Neural progenitor cell (in vitro differentiated cells): ENCODE data around the gene TUB. TPM values are rescaled to one million over a fixed set of nuclear protein-coding genes. Genes with fewer than 3 reads are reported as not detected.

ENCODE experiments used
- DNase-seq: peaks from one replicate; pipeline ENCODE4 v3.0.0-alpha.2; 2016; ENCODE audit warnings: low spot score
- H2AFZ ChIP-seq: fragments of 200-600 bp; sonication (generic); replicated peaks from 2 replicates; pipeline ENCODE4 v1.6.1; 2016; ENCODE audit warnings: antibody characterized with exemption
- H3F3A ChIP-seq: fragments of 200-600 bp; sonication (generic); 2 replicates; pipeline ENCODE4 v1.6.1; 2016; ENCODE audit warnings: antibody characterized with exemption, low read depth
- H3K27ac ChIP-seq: fragments of 200-600 bp; sonication (generic); 2 replicates; pipeline ENCODE4 v1.5.1; 2016; ENCODE audit warnings: mild to moderate bottlenecking
- H3K27me3 ChIP-seq: fragments of 200-600 bp; sonication (generic); 2 replicates; pipeline ENCODE4 v1.6.1; 2016; ENCODE audit warnings: mild to moderate bottlenecking, moderate library complexity
- H3K36me3 ChIP-seq: fragments of 200-600 bp; sonication (generic); 2 replicates; pipeline ENCODE4 v1.5.1; 2016
- H3K4me1 ChIP-seq: fragments of 200-600 bp; sonication (generic); 2 replicates; pipeline ENCODE4 v1.6.1; 2016; ENCODE audit warnings: mixed run types
- H3K4me2 ChIP-seq: fragments of 200-600 bp; sonication (generic); 2 replicates; pipeline ENCODE4 v1.6.1; 2016
- H3K4me3 ChIP-seq: fragments of 200-600 bp; sonication (generic); 2 replicates; pipeline ENCODE4 v1.5.1; 2016
- H3K79me2 ChIP-seq: fragments of 200-600 bp; sonication (generic); 2 replicates; pipeline ENCODE4 v1.6.1; 2016; ENCODE audit warnings: low read depth
- H3K9ac ChIP-seq: fragments of 200-600 bp; sonication (generic); 2 replicates; pipeline ENCODE4 v1.6.1; 2016
- H3K9me3 ChIP-seq: fragments of 200-600 bp; sonication (generic); 2 replicates; pipeline ENCODE4 v1.5.1; 2016; ENCODE audit warnings: low read depth
- H4K20me1 ChIP-seq: fragments of 200-600 bp; sonication (generic); 2 replicates; pipeline ENCODE4 v1.6.1; 2016; ENCODE audit warnings: low read depth
- H3K27ac Mint-ChIP-seq: 3 replicates; pipeline ENCODE4 v1.8.0; 2021; ENCODE audit warnings: mixed read lengths
- H3K27me3 Mint-ChIP-seq: 2 replicates; pipeline ENCODE4 v1.8.0; 2022; ENCODE audit warnings: low read depth, mild to moderate bottlenecking, inconsistent platforms, moderate library complexity, mixed read lengths; ENCODE audit not compliant: insufficient read depth
- H3K36me3 Mint-ChIP-seq: 3 replicates; pipeline ENCODE4 v1.8.0; 2021; ENCODE audit warnings: mixed read lengths
- H3K4me1 Mint-ChIP-seq: 3 replicates; pipeline ENCODE4 v1.8.0; 2021; ENCODE audit warnings: mixed read lengths
- H3K4me3 Mint-ChIP-seq: 3 replicates; pipeline ENCODE4 v1.8.0; 2021; ENCODE audit warnings: mild to moderate bottlenecking, moderate library complexity, mixed read lengths
- H3K9me3 Mint-ChIP-seq: 3 replicates; pipeline ENCODE4 v1.8.0; 2020; ENCODE audit warnings: mixed read lengths
- CTCF ChIP-seq: fragments of 200-600 bp; sonication (generic); IDR thresholded peaks from 2 replicates; pipeline ENCODE4 v1.5.1; 2017; ENCODE audit warnings: antibody characterized with exemption, mild to moderate bottlenecking
- EZH2 ChIP-seq: fragments of 200-600 bp; sonication (generic); IDR thresholded peaks from 2 replicates; pipeline ENCODE4 v1.6.1; 2017; ENCODE audit warnings: antibody characterized with exemption, mild to moderate bottlenecking, moderate library complexity
- EZH2phosphoT487 ChIP-seq: fragments of 200-600 bp; sonication (generic); IDR thresholded peaks from 2 replicates; pipeline ENCODE4 v1.6.1; 2017; ENCODE audit warnings: antibody characterized with exemption
- total RNA-seq: library from RNA; depleted of rRNA; stranded (reverse); fragments of >200 nt; gene quantifications from 2 replicates; pipeline ENCODE4 v1.2.3, GENCODE V29; 2015; ENCODE audit warnings: low replicate concordance

Gene TUB
- total RNA-seq, 1 donor from 2014 or later: 28.7 TPM

DNA sequence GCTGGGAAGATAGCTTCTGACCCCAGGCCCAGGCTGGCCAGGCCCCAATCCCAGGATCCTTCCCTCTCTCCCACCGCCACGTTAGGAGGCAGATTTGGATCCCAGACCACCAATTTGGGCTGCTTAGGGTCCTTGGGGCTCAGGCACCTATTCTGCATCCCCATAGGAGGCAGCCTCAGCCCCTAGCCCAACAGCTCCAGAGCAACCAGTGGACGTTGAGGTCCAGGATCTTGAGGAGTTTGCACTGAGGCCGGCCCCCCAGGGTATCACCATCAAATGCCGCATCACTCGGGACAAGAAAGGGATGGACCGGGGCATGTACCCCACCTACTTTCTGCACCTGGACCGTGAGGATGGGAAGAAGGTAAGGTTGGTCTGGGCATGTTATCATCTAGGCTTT lies 16.1 kb downstream of the TUB start:
- no peak overlapping the region for H3K27ac Mint-ChIP-seq
- Histone ChIP-seq H3K9ac (no peak overlapping the region), H3K4me2 (no peak overlapping the region), H3K27ac (no peak overlapping the region), H3F3A (no peaks in the 10 kb centered on the region), H3K36me3 (no peaks in the 10 kb centered on the region), H3K79me2 (no peaks in the 10 kb centered on the region), H3K4me3 (no peak overlapping the region), H3K27me3 (no peaks in the 10 kb centered on the region), H2AFZ (no peak overlapping the region), H4K20me1 (no peaks in the 10 kb centered on the region), H3K9me3 (no peaks in the 10 kb centered on the region), H3K4me1 (no peaks in the 10 kb centered on the region)
- H3K9me3 Mint-ChIP-seq: no peaks in the 10 kb centered on the region
- no peak overlapping the region for H3K4me3 Mint-ChIP-seq
- H3K27me3 Mint-ChIP-seq: peaks cover 10% of the 10 kb centered on the region
- H3K4me1 Mint-ChIP-seq: no peaks in the 10 kb centered on the region
- DNase-seq: no peak
- peaks cover 17% of the 10 kb centered on the region for H3K36me3 Mint-ChIP-seq
- no peak for TF ChIP-seq EZH2phosphoT487
- no peak for TF ChIP-seq EZH2
- no peak for TF ChIP-seq CTCF

DNA sequence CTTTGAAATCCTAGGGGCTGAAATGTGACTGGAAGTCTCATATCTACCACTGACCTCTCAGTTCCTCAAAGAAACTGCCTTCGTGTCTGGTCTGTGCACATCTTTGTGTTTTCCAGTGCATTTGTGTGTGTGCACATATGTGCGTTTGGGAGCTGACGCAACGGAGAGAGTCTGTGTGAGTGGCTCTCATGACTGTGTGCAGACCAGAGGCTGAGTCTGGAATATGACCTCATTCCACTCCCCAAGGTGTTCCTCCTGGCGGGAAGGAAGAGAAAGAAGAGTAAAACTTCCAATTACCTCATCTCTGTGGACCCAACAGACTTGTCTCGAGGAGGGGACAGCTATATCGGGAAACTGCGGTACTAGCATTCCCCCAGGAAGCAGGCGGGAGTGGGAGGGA lies 16.5 kb downstream of the TUB start:
- no peaks in the 10 kb centered on the region for H3K9me3 Mint-ChIP-seq
- no peaks in the 10 kb centered on the region for H3K36me3 ChIP-seq
- DNase-seq: no peak

DNA sequence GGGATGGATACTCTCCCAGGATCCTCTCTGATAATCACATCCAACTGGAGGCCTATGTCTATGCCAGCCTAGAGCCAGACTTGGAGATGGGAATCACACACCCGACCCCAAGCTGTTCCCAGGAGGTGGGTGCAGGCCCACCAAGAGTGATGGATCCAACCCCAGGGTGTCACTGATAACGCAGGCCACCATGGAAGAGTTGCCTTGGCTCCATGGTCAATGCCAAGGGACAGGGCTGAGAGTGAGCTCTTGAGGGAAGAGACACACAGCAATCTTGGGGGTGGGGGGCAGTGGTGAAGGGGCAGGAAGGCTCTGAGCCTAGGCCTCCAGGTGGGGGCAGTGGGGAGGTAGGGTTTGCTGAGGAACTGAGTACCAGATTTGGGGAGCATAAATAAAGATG lies 16.9 kb downstream of the TUB start:
- Histone ChIP-seq H2AFZ (no peak overlapping the region), H3K4me1 (no peaks in the 10 kb centered on the region), H4K20me1 (no peaks in the 10 kb centered on the region), H3K36me3 (no peaks in the 10 kb centered on the region), H3K27me3 (no peaks in the 10 kb centered on the region), H3K27ac (no peak overlapping the region), H3K9ac (no peak overlapping the region), H3K4me3 (no peak overlapping the region), H3K9me3 (no peaks in the 10 kb centered on the region), H3F3A (no peaks in the 10 kb centered on the region), H3K4me2 (no peak overlapping the region), H3K79me2 (no peaks in the 10 kb centered on the region)
- no peak overlapping the region for H3K4me3 Mint-ChIP-seq
- peaks cover 17% of the 10 kb centered on the region for H3K36me3 Mint-ChIP-seq
- H3K4me1 Mint-ChIP-seq: no peaks in the 10 kb centered on the region
- peaks cover 8% of the 10 kb centered on the region for H3K27me3 Mint-ChIP-seq
- no peak overlapping the region for H3K27ac Mint-ChIP-seq
- TF ChIP-seq CTCF (no peak), EZH2 (no peak), EZH2phosphoT487 (no peak)
- no peaks in the 10 kb centered on the region for H3K9me3 Mint-ChIP-seq
- no peak for DNase-seq

More for the DNA sequence above, 16.5 kb downstream of the TUB start:
- H4K20me1 ChIP-seq: no peaks in the 10 kb centered on the region
- Mint-ChIP-seq H3K27me3 (peaks cover 10% of the 10 kb centered on the region), H3K27ac (no peak overlapping the region), H3K4me3 (no peak overlapping the region), H3K4me1 (no peaks in the 10 kb centered on the region), H3K36me3 (peaks cover 17% of the 10 kb centered on the region)
- H3K27ac ChIP-seq: no peak overlapping the region
- no peaks in the 10 kb centered on the region for H3F3A ChIP-seq
- H3K9me3 ChIP-seq: no peaks in the 10 kb centered on the region
- no peaks in the 10 kb centered on the region for H3K79me2 ChIP-seq
- no peak overlapping the region for H2AFZ ChIP-seq
- no peaks in the 10 kb centered on the region for H3K27me3 ChIP-seq
- no peak overlapping the region for H3K4me3 ChIP-seq
- H3K9ac ChIP-seq: no peak overlapping the region
- no peaks in the 10 kb centered on the region for H3K4me1 ChIP-seq
- TF ChIP-seq EZH2 (no peak), EZH2phosphoT487 (no peak), CTCF (no peak)
- H3K4me2 ChIP-seq: no peak overlapping the region

DNA sequence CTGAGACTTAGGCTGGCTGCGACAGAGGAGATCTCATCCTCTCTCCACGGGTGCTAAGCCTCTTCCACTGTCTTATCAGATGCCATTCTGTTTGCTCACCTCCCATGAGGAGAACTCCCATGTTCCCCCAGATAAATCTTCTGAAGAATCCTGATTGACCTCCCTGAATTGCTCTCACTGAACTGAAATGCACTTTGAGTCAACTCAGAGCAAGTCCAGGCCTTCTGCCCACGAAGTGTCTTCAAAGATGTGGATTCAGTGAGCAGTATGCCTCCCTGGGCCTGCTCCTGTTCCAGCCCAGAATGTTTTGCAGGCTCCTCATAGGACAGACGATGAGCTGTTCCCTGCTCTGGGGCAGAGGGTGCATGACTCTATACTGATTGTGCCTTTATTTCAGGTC lies 17.4 kb downstream of the TUB start:
- H4K20me1 ChIP-seq: no peaks in the 10 kb centered on the region
- no peak overlapping the region for H3K4me2 ChIP-seq
- DNase-seq: no peak
- H3K4me1 ChIP-seq: no peaks in the 10 kb centered on the region
- no peaks in the 10 kb centered on the region for H3K79me2 ChIP-seq
- H3K4me3 ChIP-seq: no peak overlapping the region
- Mint-ChIP-seq H3K9me3 (no peaks in the 10 kb centered on the region), H3K27me3 (peaks cover 7% of the 10 kb centered on the region), H3K4me3 (no peak overlapping the region), H3K27ac (no peak overlapping the region), H3K36me3 (peaks cover 17% of the 10 kb centered on the region), H3K4me1 (no peaks in the 10 kb centered on the region)
- no peaks in the 10 kb centered on the region for H3K36me3 ChIP-seq
- no peaks in the 10 kb centered on the region for H3K27me3 ChIP-seq
- H3F3A ChIP-seq: no peaks in the 10 kb centered on the region
- H3K27ac ChIP-seq: no peak overlapping the region
- no peak overlapping the region for H2AFZ ChIP-seq
- no peak for TF ChIP-seq CTCF
- no peak for TF ChIP-seq EZH2phosphoT487
- no peak for TF ChIP-seq EZH2
- H3K9ac ChIP-seq: no peak overlapping the region
- no peaks in the 10 kb centered on the region for H3K9me3 ChIP-seq
